HFF-Myc (cell line): ENCODE results near the gene RYR1.

Experiments used
- DNase-seq: peaks from one replicate; pipeline ENCODE4 v3.0.0-alpha.2; 2011; ENCODE audit warnings: low read depth; ENCODE audit errors: extremely low read depth
- H3K4me3 ChIP-seq: replicated peaks from 2 replicates; pipeline ENCODE4 v1.5.1; 2011; ENCODE audit warnings: low read depth, mild to moderate bottlenecking, control low read depth, low read length
- TF ChIP-seq, protein P1 (sequence below): IDR thresholded peaks from 2 replicates; pipeline ENCODE4 v1.5.1; 2012; ENCODE audit warnings: mild to moderate bottlenecking, low read depth, low read length, control low read depth; ENCODE audit errors: missing control alignments

The RYR1 gene

DNA sequence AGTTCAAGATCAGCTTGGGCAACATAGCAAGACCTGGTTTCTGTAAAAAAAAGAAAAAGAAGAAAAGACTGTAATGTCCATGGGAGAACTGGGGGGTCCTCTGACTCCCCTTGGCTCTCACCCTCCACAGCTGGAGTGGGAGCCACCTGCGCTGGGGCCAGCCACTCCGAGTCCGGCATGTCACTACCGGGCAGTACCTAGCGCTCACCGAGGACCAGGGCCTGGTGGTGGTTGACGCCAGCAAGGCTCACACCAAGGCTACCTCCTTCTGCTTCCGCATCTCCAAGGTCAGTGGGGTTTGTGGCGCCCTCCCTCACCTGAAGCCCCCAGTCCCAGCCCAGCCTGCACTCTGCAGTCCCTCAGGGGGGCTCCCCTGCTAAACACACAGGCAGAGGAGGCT is 14.7 kb downstream of the RYR1 start:
- H3K4me3 ChIP-seq: no peak overlapping the region
- no peak for DNase-seq
- TF ChIP-seq, protein P1, sequence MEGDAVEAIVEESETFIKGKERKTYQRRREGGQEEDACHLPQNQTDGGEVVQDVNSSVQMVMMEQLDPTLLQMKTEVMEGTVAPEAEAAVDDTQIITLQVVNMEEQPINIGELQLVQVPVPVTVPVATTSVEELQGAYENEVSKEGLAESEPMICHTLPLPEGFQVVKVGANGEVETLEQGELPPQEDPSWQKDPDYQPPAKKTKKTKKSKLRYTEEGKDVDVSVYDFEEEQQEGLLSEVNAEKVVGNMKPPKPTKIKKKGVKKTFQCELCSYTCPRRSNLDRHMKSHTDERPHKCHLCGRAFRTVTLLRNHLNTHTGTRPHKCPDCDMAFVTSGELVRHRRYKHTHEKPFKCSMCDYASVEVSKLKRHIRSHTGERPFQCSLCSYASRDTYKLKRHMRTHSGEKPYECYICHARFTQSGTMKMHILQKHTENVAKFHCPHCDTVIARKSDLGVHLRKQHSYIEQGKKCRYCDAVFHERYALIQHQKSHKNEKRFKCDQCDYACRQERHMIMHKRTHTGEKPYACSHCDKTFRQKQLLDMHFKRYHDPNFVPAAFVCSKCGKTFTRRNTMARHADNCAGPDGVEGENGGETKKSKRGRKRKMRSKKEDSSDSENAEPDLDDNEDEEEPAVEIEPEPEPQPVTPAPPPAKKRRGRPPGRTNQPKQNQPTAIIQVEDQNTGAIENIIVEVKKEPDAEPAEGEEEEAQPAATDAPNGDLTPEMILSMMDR: no peak

- no peak overlapping the region for H3K4me3 ChIP-seq
- TF ChIP-seq, protein P1: no peak
- no peak for DNase-seq
These were observed 16.0 kb downstream of the RYR1 start for GRCh38 chr19:38449518-38449917.

DNA sequence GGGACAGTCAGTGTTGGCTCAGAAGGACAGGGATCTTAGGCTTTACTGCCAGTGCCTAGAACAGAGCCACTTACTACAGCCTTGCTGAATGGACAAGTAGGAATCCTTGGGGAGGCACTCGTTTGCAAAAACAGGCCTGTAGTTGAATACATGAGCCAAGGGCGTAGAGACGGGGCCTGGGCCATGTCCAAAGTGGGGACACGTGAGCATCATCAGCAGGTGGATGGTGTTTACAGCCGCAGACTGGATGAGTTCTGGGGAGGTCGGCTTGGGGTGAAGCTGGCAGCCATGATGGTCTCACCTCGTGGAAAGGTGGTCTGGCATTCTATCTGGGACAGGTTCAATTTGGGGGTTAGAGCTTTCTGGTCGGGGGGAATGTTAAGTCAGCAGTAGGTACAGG is 17.5 kb downstream of the RYR1 start:
- no peak overlapping the region for H3K4me3 ChIP-seq
- TF ChIP-seq, protein P1: no peak
- no peak for DNase-seq

GRCh38 chr19:38451629-38452028 is 18.1 kb downstream of the RYR1 start:
- no peak for DNase-seq
- H3K4me3 ChIP-seq: no peak overlapping the region
- TF ChIP-seq, protein P1: no peak

DNA sequence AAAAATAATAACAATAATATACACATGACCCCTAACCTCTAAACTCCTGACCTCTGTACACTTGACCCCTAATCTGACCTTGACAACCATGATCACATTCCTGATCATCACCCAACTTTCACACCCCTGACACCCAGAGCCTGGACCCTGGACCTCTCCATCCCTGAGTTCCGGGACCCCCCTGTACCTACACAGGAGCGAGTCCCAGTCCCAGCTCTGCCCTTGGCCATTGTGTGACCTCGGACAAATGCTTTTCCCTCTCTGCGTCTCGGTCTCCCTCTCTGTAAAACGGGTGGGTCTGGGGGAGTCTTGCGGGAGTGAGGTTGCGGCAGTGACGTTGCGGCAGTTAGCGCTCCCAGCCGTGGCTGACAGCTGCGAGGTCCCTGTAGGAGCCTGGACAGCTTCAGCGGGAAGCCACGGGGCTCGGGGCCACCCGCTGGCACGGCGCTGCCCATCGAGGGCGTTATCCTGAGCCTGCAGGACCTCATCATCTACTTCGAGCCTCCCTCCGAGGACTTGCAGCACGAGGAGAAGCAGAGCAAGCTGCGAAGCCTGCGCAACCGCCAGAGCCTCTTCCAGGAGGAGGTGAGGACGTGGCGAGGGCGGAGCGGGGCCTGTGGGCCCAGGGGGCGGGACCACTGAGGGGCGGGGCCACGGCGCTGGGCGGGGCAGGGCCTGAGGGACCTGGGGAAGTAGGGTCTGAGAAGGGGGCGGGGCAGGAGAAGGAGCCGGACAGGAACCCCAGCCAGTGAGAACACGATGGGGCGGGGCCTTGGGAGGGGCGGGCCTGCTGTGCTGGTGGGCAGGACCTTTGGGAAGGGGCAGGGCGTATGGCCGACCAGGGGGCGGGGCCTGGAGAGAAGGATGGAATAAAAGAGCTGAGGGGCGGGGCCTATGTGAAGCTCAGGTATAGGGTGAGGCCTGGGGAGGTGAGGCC is 19.2 kb downstream of the RYR1 start:
- TF ChIP-seq, protein P1: no peak
- DNase-seq: no peak
- H3K4me3 ChIP-seq: no peak overlapping the region

- DNase-seq: no peak
- TF ChIP-seq, protein P1: no peak
- no peak overlapping the region for H3K4me3 ChIP-seq
These were observed 20.1 kb downstream of the RYR1 start for GRCh38 chr19:38453596-38453995.

DNA sequence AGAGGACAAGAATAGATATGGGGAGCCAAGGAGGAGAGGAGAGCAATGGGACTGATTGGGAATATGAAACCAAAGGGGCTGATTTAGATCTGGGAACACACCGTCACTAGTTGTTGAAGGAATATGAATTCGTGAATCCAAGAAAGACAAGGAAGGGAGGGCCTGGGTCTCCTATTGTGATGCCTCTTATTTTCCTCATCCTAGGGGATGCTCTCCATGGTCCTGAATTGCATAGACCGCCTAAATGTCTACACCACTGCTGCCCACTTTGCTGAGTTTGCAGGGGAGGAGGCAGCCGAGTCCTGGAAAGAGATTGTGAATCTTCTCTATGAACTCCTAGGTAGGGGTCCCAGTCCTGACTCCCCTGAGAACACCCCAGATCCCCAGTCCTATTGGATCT is 21.5 kb downstream of the RYR1 start:
- peak; percentile 6 for DNase-seq
- H3K4me3 ChIP-seq: no peak overlapping the region
- TF ChIP-seq, protein P1: no peak
